TTC549 (cell line): Measurements from ENCODE around the gene MYRF.

Source experiments
- FAIRE-seq: peaks from 2 replicates; lab custom pipeline; 2012; peaks lifted over from hg19 to GRCh38; lab: Jason Lieb, UNC

The MYRF gene

GRCh38 chr11:61826930-61827570 lies 74.6 kb downstream of the MYRF start:
- no peak for FAIRE-seq

- no peak for FAIRE-seq
These were observed 75.3 kb downstream of the MYRF start, which contains the start of gene FADS2 for GRCh38 chr11:61827571-61828378. FADS2 (plus strand) TSS chr11:61828300; CDS start chr11:61828391, 91 bp downstream.

- no peak for FAIRE-seq
These were observed 75.9 kb downstream of the MYRF start for GRCh38 chr11:61828379-61828628.

GRCh38 chr11:61828629-61829407 lies 76.4 kb downstream of the MYRF start:
- FAIRE-seq = no peak

DNA sequence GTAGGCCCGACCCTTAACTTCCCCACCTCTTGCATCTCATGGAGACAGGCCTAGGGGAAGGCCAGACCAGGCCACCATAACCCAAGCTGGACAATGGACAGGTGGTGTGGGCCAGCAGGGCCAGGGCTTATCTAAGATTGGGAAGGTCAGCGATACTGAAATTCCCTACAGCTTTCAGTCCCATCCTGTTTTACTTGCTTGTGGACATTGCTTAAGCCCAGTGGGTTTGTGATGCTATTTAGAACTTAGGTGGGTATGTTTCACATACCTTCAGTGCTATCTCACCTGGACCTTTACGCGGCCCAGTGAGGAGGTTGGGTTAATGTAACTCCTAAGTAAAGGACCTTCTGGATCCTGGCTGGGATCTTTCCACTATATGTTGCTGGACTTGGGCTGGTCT lies 77.4 kb downstream of the MYRF start:
- no peak for FAIRE-seq

DNA sequence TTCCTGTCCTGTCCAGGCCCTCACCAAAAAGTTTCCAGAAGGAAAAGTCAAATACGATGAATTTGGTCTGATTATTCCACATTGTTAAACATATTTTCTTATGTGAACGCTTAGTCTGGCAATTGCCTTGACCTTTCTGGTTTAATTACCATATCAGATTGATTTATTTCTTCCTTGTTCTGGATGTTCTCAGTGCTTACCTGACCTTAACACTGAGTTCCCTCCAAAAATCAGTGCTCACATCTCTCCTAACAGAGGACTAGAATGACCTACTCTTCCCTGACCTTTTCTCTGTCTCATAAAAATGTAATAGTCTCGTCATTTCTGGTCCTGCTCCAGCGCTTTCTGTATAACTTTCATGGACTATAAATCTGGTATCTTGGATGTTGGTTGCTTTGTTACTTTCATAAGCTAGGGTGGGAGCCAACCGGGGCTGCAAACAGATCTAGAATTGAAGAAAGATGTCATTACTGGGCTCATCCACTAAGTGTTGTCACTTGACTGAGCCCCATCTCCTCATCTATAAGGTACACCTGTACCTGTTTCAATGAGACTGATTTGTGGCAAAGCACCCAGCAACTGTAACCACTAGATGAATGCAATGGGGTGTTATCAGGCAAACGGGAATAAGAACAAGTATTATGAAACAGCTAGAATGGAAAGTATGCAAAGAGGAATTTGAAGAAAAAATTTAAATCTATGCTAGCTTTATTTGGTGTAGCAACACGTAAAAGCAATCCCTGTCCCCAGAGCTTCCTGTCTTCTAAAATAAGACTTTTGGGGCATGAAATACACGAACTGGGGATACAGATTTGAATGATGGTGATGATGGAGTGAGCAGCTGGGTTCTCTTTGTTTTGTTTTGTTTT lies 78.0 kb downstream of the MYRF start:
- FAIRE-seq = no peak

- FAIRE-seq = no peak
These were observed 79.8 kb downstream of the MYRF start for GRCh38 chr11:61832207-61832606.

- FAIRE-seq = no peak
These were observed 80.3 kb downstream of the MYRF start for GRCh38 chr11:61832754-61833153.

GRCh38 chr11:61833471-61833870 lies 81.0 kb downstream of the MYRF start:
- no peak for FAIRE-seq

DNA sequence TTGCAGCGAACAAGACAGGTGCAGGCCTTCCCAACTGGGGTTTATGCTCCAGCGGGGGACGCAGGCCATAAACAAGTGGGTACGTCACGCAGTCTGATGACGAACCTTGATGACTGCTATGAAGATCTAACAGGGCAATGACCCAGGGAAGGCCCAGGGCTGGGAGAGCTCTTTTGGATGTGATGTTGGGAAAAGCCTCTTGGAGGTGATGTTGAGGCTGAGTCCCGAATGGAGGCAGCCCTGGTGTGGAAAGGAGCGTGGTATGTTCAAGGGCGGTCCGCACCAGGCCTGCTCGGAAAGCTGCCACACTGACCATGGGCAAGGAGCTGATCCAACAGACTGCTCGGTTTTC lies 81.5 kb downstream of the MYRF start:
- no peak for FAIRE-seq

DNA sequence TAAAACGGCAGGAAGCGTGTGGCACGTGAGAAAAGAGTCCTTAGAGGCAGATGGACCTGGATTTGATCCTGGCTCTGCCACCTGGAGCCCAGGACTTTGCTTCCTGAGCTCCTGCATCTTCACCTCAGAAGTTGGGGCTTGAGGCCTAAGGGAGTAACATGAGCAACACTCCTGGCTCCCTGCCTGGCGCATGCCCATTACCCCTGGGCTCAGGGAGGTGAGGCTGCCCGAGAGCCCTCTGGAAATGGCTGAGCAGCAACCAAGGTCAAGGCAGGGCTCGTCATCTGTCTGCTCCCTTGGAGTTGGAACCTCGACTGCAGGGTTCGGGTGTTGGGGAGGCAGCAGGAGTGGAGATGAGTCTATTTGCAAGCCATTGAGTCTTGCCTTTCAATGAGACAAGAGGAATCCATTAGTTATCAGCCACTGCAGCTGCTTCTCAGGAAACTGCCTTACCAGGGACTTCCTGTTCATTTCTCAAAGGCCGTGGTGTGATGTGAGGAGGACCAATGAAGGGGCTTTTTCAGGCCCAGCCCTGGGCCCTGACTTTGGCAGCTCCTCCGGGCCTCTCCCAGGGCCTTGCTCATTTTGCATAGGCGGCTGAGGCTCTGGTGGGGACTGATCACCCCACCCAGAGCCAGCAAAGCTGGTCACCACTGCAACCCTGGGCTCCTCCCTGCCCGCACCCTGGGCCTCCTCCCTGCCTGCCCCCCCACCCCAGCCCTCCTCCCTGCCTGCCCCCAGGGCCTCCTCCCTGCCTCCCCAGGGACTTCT lies 82.0 kb downstream of the MYRF start:
- FAIRE-seq = no peak

DNA sequence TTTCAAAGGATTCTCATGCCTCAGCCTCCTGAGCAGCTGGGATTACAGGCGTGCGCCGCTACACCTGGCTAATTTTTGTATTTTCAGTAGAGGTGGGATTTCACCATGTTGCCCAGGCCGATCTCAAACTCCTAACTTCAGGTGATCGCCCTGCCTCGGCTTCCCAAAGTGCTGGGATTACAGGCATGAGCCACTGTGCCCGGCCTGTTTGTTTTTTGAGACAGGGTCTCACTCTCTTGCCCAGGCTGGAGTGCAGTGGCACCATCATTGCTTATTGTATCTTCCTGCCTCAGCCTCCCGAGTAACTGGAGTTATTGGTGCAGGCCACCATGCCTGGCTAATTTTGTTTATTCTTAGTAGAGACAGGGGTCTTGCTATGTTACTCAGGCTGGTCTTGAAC lies 83.8 kb downstream of the MYRF start:
- no peak for FAIRE-seq

DNA sequence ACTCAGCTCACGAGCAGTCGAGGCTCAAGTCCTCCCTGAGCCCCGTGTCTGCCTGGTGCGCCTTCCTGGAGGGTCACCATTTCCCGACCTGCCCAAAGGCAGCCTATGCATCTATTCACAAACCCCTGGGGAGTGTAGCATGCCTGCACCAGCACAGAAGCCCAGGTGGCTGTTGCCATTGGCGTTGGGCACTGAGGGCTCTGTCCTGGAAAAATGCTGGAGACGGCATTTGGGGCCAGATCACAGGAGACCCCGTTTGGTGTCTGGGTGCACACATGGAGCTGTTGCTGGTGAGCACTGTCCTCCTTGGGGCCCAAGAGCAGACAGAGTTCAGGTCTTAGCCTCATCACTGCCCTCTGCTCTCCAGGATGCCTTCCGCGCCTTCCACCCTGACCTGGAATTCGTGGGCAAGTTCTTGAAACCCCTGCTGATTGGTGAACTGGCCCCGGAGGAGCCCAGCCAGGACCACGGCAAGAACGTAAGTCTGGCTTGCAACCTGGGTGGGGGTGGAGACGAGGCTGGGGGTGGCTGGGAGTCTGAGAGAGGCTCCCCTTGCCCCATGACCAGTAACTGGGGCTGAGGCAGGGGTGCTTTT lies 85.1 kb downstream of the MYRF start:
- no peak for FAIRE-seq
